ENCODE measurements around the gene NPTN.

Gene NPTN

GRCh38 chr15:73617301-73617831, 15.8 kb downstream of the NPTN start:
- H3K27me3 ChIP-seq (ENCODE audit: insufficient read depth, poor library complexity, severe bottlenecking), result no peaks in the 10 kb centered on the region
- DNase-seq (ENCODE audit: low read depth in 1 of 2, low spot score in 1 of 2), result no peak
- no peak overlapping the region for H3K4me3 ChIP-seq (replicated peaks; ENCODE audit: insufficient read depth, low read length)
- H3K27ac ChIP-seq (replicated peaks), result no peak overlapping the region
- no peak for TF ChIP-seq SPI1 (IDR thresholded peaks at IDR 0.05; ENCODE audit: borderline replicate concordance, low read depth)
- TF ChIP-seq CTCF (IDR thresholded peaks at IDR 0.05; ENCODE audit: insufficient read depth, low read length), result no peak
- TF ChIP-seq POLR2AphosphoS5 (IDR thresholded peaks at IDR 0.05; ENCODE audit: low read depth), result no peak
- no peak for TF ChIP-seq GABPA (IDR thresholded peaks at IDR 0.05; ENCODE audit: low read depth)
- TF ChIP-seq, protein P1, sequence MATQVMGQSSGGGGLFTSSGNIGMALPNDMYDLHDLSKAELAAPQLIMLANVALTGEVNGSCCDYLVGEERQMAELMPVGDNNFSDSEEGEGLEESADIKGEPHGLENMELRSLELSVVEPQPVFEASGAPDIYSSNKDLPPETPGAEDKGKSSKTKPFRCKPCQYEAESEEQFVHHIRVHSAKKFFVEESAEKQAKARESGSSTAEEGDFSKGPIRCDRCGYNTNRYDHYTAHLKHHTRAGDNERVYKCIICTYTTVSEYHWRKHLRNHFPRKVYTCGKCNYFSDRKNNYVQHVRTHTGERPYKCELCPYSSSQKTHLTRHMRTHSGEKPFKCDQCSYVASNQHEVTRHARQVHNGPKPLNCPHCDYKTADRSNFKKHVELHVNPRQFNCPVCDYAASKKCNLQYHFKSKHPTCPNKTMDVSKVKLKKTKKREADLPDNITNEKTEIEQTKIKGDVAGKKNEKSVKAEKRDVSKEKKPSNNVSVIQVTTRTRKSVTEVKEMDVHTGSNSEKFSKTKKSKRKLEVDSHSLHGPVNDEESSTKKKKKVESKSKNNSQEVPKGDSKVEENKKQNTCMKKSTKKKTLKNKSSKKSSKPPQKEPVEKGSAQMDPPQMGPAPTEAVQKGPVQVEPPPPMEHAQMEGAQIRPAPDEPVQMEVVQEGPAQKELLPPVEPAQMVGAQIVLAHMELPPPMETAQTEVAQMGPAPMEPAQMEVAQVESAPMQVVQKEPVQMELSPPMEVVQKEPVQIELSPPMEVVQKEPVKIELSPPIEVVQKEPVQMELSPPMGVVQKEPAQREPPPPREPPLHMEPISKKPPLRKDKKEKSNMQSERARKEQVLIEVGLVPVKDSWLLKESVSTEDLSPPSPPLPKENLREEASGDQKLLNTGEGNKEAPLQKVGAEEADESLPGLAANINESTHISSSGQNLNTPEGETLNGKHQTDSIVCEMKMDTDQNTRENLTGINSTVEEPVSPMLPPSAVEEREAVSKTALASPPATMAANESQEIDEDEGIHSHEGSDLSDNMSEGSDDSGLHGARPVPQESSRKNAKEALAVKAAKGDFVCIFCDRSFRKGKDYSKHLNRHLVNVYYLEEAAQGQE (IDR thresholded peaks at IDR 0.05; ENCODE audit: insufficient replicate concordance, low read depth), result no peak

- TF ChIP-seq GABPA (IDR thresholded peaks at IDR 0.05; ENCODE audit: low read depth) (no peak), CTCF (IDR thresholded peaks at IDR 0.05; ENCODE audit: insufficient read depth, low read length) (no peak), POLR2AphosphoS5 (IDR thresholded peaks at IDR 0.05; ENCODE audit: low read depth) (no peak), SPI1 (IDR thresholded peaks at IDR 0.05; ENCODE audit: borderline replicate concordance, low read depth) (no peak)
- TF ChIP-seq, protein P1 (IDR thresholded peaks at IDR 0.05; ENCODE audit: insufficient replicate concordance, low read depth), result no peak
- Histone ChIP-seq H3K27ac (replicated peaks) (no peak overlapping the region), H3K27me3 (ENCODE audit: insufficient read depth, poor library complexity, severe bottlenecking) (no peaks in the 10 kb centered on the region), H3K4me3 (replicated peaks; ENCODE audit: insufficient read depth, low read length) (no peak overlapping the region)
- no peak for DNase-seq (ENCODE audit: low read depth in 1 of 2, low spot score in 1 of 2)
These were observed 24.2 kb downstream of the NPTN start for GRCh38 chr15:73608941-73609340.

GRCh38 chr15:73608475-73608874, 24.7 kb downstream of the NPTN start:
- H3K27me3 ChIP-seq (ENCODE audit: insufficient read depth, poor library complexity, severe bottlenecking), result no peaks in the 10 kb centered on the region
- no peak overlapping the region for H3K27ac ChIP-seq (replicated peaks)
- no peak for DNase-seq (ENCODE audit: low read depth in 1 of 2, low spot score in 1 of 2)
- TF ChIP-seq POLR2AphosphoS5 (IDR thresholded peaks at IDR 0.05; ENCODE audit: low read depth) (no peak), CTCF (IDR thresholded peaks at IDR 0.05; ENCODE audit: insufficient read depth, low read length) (no peak), SPI1 (IDR thresholded peaks at IDR 0.05; ENCODE audit: borderline replicate concordance, low read depth) (peak; percentile 81), GABPA (IDR thresholded peaks at IDR 0.05; ENCODE audit: low read depth) (no peak)
- no peak overlapping the region for H3K4me3 ChIP-seq (replicated peaks; ENCODE audit: insufficient read depth, low read length)

- H3K27me3 ChIP-seq (ENCODE audit: insufficient read depth, poor library complexity, severe bottlenecking), result no peaks in the 10 kb centered on the region
- no peak overlapping the region for H3K27ac ChIP-seq (replicated peaks)
- TF ChIP-seq SPI1 (IDR thresholded peaks at IDR 0.05; ENCODE audit: borderline replicate concordance, low read depth), result no peak
- no peak for TF ChIP-seq CTCF (IDR thresholded peaks at IDR 0.05; ENCODE audit: insufficient read depth, low read length)
- no peak for TF ChIP-seq POLR2AphosphoS5 (IDR thresholded peaks at IDR 0.05; ENCODE audit: low read depth)
- H3K4me3 ChIP-seq (replicated peaks; ENCODE audit: insufficient read depth, low read length), result no peak overlapping the region
- no peak for DNase-seq (ENCODE audit: low read depth in 1 of 2, low spot score in 1 of 2)
These were observed 25.3 kb downstream of the NPTN start for GRCh38 chr15:73607843-73608242.
